ENCODE data around the gene LSM14A. TPM values are rescaled to one million over a fixed set of nuclear protein-coding genes. Genes with fewer than 3 reads are reported as not detected.

The LSM14A gene
- total and polyA plus RNA-seq, 9 of the 15 experiments (the other 6 are each of a cell fraction or from before 2014, with no cell fraction given) = 19.5 to 150 (median 95.1) TPM

DNA sequence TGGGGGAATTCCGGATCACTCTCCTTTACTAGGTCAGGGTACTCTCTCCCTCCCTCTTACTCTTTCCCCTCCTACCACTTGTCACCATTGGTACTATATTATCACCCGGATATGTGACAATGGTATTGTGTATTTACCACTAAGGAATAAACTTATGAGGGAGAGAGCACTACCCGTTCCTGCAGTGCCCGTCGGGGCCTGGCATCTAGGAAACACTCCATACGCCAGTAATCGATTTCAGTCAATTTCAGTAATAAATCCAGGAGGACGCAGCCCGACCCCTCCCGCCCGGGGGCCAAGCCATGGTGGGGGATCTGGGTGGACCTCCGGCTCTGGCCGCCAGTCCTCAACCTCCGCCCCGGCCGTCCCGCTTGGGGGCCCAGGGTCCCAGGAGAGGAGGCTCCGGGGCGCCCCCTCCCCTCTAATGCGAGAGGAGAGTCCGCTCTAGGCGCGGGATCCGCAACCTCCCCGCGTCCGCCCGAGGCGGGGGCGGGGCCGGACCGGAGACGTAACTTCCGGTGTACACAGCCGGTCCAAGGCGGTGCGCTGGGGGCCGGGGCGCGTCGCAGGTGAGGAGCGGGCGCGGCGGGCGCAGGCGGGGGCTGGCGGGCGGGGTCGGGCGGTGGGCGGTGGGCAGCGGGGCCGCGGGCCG lies 81.9 kb downstream of the LSM14A start, which contains the start of gene GARRE1 (continued):
- TF ChIP-seq, protein P1, sequence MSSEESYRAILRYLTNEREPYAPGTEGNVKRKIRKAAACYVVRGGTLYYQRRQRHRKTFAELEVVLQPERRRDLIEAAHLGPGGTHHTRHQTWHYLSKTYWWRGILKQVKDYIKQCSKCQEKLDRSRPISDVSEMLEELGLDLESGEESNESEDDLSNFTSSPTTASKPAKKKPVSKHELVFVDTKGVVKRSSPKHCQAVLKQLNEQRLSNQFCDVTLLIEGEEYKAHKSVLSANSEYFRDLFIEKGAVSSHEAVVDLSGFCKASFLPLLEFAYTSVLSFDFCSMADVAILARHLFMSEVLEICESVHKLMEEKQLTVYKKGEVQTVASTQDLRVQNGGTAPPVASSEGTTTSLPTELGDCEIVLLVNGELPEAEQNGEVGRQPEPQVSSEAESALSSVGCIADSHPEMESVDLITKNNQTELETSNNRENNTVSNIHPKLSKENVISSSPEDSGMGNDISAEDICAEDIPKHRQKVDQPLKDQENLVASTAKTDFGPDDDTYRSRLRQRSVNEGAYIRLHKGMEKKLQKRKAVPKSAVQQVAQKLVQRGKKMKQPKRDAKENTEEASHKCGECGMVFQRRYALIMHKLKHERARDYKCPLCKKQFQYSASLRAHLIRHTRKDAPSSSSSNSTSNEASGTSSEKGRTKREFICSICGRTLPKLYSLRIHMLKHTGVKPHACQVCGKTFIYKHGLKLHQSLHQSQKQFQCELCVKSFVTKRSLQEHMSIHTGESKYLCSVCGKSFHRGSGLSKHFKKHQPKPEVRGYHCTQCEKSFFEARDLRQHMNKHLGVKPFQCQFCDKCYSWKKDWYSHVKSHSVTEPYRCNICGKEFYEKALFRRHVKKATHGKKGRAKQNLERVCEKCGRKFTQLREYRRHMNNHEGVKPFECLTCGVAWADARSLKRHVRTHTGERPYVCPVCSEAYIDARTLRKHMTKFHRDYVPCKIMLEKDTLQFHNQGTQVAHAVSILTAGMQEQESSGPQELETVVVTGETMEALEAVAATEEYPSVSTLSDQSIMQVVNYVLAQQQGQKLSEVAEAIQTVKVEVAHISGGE (CRISPR knock-in tag; IDR thresholded peaks at IDR 0.05) = peak in 1 of 3 experiments; percentile 65; a peak in 1 of 6 replicates
- TF ChIP-seq, protein P2, sequence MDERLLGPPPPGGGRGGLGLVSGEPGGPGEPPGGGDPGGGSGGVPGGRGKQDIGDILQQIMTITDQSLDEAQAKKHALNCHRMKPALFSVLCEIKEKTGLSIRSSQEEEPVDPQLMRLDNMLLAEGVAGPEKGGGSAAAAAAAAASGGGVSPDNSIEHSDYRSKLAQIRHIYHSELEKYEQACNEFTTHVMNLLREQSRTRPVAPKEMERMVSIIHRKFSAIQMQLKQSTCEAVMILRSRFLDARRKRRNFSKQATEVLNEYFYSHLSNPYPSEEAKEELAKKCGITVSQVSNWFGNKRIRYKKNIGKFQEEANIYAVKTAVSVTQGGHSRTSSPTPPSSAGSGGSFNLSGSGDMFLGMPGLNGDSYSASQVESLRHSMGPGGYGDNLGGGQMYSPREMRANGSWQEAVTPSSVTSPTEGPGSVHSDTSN (CRISPR knock-in tag; IDR thresholded peaks at IDR 0.05; ENCODE audit: low read depth) = no peak
- TF ChIP-seq, protein P2 (tag; conservative IDR thresholded peaks at IDR 0.05; ENCODE audit: low read depth) = 0 out of 2 replicates have a peak, but pooled peaks have one; percentile 24
- TF ChIP-seq CBX2 (IDR thresholded peaks at IDR 0.05; ENCODE audit: insufficient read depth, low read length, poor library complexity, severe bottlenecking) (no peak), NEUROD1 (IDR thresholded peaks at IDR 0.05; ENCODE audit: borderline replicate concordance, low read depth, low read length, partially characterized antibody) (peak; percentile 8), MTA3 (IDR thresholded peaks at IDR 0.05; ENCODE audit: borderline replicate concordance) (peak; percentile 12; the same call in 1 of the 2 replicates), ZNF583 (CRISPR knock-in tag; IDR thresholded peaks at IDR 0.05) (no peak), FOXK2 (conservative IDR thresholded peaks at IDR 0.05 in 1 of 2, IDR thresholded peaks at IDR 0.05 in 1 of 2; ENCODE audit: low read depth in 2 of 2) (peak; percentile 60 to 64; a peak in 3 of 4 replicates), ATF1 (CRISPR knock-in tag; IDR thresholded peaks at IDR 0.05) (no peak), ATF1 (tag; IDR thresholded peaks at IDR 0.05) (peak; percentile 64), POLR2AphosphoS5 (IDR thresholded peaks at IDR 0.05; ENCODE audit: control insufficient read depth, insufficient read depth, low read depth, low read length) (peak; percentile 93), MEIS2 (IDR thresholded peaks at IDR 0.05; ENCODE audit: partially characterized antibody) (peak; percentile 35), TAL1 (IDR thresholded peaks at IDR 0.05) (no peak)
- TF ChIP-seq, protein P3, sequence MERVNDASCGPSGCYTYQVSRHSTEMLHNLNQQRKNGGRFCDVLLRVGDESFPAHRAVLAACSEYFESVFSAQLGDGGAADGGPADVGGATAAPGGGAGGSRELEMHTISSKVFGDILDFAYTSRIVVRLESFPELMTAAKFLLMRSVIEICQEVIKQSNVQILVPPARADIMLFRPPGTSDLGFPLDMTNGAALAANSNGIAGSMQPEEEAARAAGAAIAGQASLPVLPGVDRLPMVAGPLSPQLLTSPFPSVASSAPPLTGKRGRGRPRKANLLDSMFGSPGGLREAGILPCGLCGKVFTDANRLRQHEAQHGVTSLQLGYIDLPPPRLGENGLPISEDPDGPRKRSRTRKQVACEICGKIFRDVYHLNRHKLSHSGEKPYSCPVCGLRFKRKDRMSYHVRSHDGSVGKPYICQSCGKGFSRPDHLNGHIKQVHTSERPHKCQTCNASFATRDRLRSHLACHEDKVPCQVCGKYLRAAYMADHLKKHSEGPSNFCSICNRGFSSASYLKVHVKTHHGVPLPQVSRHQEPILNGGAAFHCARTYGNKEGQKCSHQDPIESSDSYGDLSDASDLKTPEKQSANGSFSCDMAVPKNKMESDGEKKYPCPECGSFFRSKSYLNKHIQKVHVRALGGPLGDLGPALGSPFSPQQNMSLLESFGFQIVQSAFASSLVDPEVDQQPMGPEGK (CRISPR knock-in tag; IDR thresholded peaks at IDR 0.05; ENCODE audit: borderline replicate concordance) = no peak
- TF ChIP-seq, protein P4, sequence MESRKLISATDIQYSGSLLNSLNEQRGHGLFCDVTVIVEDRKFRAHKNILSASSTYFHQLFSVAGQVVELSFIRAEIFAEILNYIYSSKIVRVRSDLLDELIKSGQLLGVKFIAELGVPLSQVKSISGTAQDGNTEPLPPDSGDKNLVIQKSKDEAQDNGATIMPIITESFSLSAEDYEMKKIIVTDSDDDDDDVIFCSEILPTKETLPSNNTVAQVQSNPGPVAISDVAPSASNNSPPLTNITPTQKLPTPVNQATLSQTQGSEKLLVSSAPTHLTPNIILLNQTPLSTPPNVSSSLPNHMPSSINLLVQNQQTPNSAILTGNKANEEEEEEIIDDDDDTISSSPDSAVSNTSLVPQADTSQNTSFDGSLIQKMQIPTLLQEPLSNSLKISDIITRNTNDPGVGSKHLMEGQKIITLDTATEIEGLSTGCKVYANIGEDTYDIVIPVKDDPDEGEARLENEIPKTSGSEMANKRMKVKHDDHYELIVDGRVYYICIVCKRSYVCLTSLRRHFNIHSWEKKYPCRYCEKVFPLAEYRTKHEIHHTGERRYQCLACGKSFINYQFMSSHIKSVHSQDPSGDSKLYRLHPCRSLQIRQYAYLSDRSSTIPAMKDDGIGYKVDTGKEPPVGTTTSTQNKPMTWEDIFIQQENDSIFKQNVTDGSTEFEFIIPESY (CRISPR knock-in tag; IDR thresholded peaks at IDR 0.05) = no peak

Data from K562 (cell line).